Breast epithelium (tissue), 3 donors: ENCODE data around the gene MAP6D1.

Source experiments
- CTCF ChIP-seq, 3 donors: fragments of 450-650 bp; IDR thresholded peaks; one replicate each; pipeline ENCODE4 v1.5.1; 2016 to 2017; ENCODE audit warnings: antibody characterized with exemption in 3 of 3, mild to moderate bottlenecking in 3 of 3, moderate library complexity in 3 of 3
- POLR2A ChIP-seq: fragments of 450-650 bp; IDR thresholded peaks from one replicate; pipeline ENCODE4 v1.6.1; 2016; ENCODE audit warnings: antibody characterized with exemption, mild to moderate bottlenecking, moderate library complexity
- POLR2AphosphoS5 ChIP-seq, 3 donors: sonication (generic); formaldehyde crosslinking; IDR thresholded peaks; one replicate each; pipeline ENCODE4 v1.6.1; 2017; ENCODE audit warnings: antibody characterized with exemption in 3 of 3

GRCh38 chr3:183789826-183790225 lies 35.6 kb downstream of the MAP6D1 start:
- TF ChIP-seq CTCF (IDR thresholded peaks at IDR 0.05) (no peak), POLR2AphosphoS5 (IDR thresholded peaks at IDR 0.05) (no peak), POLR2A (no peak)
